NT2/D1 (cell line): ENCODE data around the gene MYOZ3.

ENCODE experiments used
- SUZ12 ChIP-seq: IDR thresholded peaks from 2 replicates; pipeline ENCODE4 v1.6.1; 2011; ENCODE audit not compliant: insufficient read length, insufficient read depth; ENCODE audit errors: extremely low read depth
- YY1 ChIP-seq: IDR thresholded peaks from 2 replicates; pipeline ENCODE4 v1.6.1; 2011; ENCODE audit not compliant: insufficient read length, insufficient read depth

GRCh38 chr5:150649108-150650020 is 11.7 kb upstream of the MYOZ3 start:
- TF ChIP-seq YY1: no peak
- no peak for TF ChIP-seq SUZ12
